BLaER1 treated with 17β-estradiol and CSF1 and Interleukin-3, amounts not matched to agents 10 nM and 100 nM (cell line): ENCODE results near the gene ATP6V1F.

ENCODE experiments used
- H3K27ac ChIP-seq, 11 experiments: shearing (Covaris generic); formaldehyde crosslinking; 2 replicates each; pipeline ENCODE4 v1.8.1; 2022
- H3K27me3 ChIP-seq, 11 experiments: shearing (Covaris generic); formaldehyde crosslinking; 2 replicates each; pipeline ENCODE4 v1.8.1; 2022
- H3K36me3 ChIP-seq, 11 experiments: shearing (Covaris generic); formaldehyde crosslinking; 2 replicates each; pipeline ENCODE4 v1.8.1; 2022
- H3K4me1 ChIP-seq, 10 experiments: shearing (Covaris generic); formaldehyde crosslinking; 2 replicates each; pipeline ENCODE4 v1.8.1; 2022
- H3K4me2 ChIP-seq, 11 experiments: shearing (Covaris generic); formaldehyde crosslinking; 2 replicates each; pipeline ENCODE4 v1.8.1; 2022
- H3K4me3 ChIP-seq, 10 experiments: shearing (Covaris generic); formaldehyde crosslinking; 2 replicates each; pipeline ENCODE4 v1.8.1; 2022
- H3K9ac ChIP-seq, 11 experiments: shearing (Covaris generic); formaldehyde crosslinking; 2 replicates each; pipeline ENCODE4 v1.8.1; 2022
- H3K9me3 ChIP-seq, 11 experiments: shearing (Covaris generic); formaldehyde crosslinking; replicated peaks in 1 of 11; 2 replicates each; pipeline ENCODE4 v1.8.1; 2022
- H4K20me1 ChIP-seq, 11 experiments: shearing (Covaris generic); formaldehyde crosslinking; 2 replicates each; pipeline ENCODE4 v1.8.1; 2022
- Cebpa-rat ChIP-seq, 11 experiments: shearing (Covaris generic); IDR thresholded peaks; 2 replicates each; pipeline ENCODE4 v1.8.1; 2022

Gene ATP6V1F

GRCh38 chr7:128891942-128892269 is 29.2 kb downstream of the ATP6V1F start:
- no peak overlapping the region for H3K4me2 ChIP-seq
- peaks cover 42 to 60% (median 50%) of the 10 kb centered on the region in 11 experiments for H3K27me3 ChIP-seq
- H3K4me1 ChIP-seq, result no peaks in the 10 kb centered on the region; a peak in 1 of 20 replicates
- no peak overlapping the region for H3K9ac ChIP-seq
- no peaks in the 10 kb centered on the region; a peak in 2 of 22 replicates for H4K20me1 ChIP-seq
- peaks cover 0 to 3% (median 0%) of the 10 kb centered on the region in 11 experiments; a peak in 2 of 22 replicates for H3K9me3 ChIP-seq
- H3K4me3 ChIP-seq, result no peak overlapping the region
- no peak for TF ChIP-seq Cebpa-rat (IDR thresholded peaks at IDR 0.05)
- H3K27ac ChIP-seq, result no peak overlapping the region
- H3K36me3 ChIP-seq, result no peaks in the 10 kb centered on the region

DNA sequence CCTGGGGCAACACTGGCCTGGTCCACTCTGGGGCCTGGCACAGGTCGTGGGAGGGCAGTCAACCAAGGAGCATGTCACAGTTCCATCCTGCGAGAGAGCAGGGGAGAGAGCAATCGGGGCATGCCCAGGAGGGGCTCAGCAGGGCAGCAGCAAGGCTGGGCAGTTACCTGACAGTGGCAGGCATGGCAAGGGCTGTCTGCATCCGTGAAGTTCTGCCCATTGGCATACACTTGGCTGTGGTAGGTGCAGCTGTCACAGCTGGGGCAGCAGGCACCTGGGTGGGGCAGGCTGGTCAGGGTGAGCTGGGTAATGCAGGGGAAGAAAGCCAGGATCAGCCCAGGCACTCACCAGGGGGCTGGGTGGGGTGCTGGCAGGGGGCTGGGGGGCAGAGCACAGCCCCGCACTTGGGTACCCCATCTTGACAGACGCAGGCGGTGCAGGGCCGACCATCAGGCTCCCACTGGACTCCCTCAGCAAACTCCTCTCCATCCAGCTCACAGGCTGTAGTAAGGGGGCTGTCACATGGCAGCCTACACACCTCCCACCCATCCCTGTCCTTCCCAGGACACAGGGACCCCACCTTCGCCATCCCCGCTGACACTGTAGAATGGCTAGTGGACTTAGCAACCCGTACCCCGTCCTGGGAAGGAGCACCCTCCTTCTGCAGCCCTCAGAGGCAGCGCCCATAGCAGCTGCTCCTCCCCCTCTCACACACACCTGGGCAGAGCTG is 30.0 kb downstream of the ATP6V1F start:
- no peak overlapping the region for H3K4me2 ChIP-seq
- no peak overlapping the region for H3K4me3 ChIP-seq
- no peak overlapping the region for H3K9ac ChIP-seq
- H4K20me1 ChIP-seq, result no peaks in the 10 kb centered on the region; a peak in 2 of 22 replicates
- H3K27me3 ChIP-seq, result peaks cover 42 to 55% (median 48%) of the 10 kb centered on the region in 11 experiments
- no peak for TF ChIP-seq Cebpa-rat (IDR thresholded peaks at IDR 0.05)
- no peaks in the 10 kb centered on the region for H3K36me3 ChIP-seq
- H3K4me1 ChIP-seq, result no peaks in the 10 kb centered on the region; a peak in 1 of 20 replicates
- no peak overlapping the region for H3K27ac ChIP-seq
- peaks cover 0 to 2% (median 0%) of the 10 kb centered on the region in 11 experiments; a peak in 2 of 22 replicates for H3K9me3 ChIP-seq

DNA sequence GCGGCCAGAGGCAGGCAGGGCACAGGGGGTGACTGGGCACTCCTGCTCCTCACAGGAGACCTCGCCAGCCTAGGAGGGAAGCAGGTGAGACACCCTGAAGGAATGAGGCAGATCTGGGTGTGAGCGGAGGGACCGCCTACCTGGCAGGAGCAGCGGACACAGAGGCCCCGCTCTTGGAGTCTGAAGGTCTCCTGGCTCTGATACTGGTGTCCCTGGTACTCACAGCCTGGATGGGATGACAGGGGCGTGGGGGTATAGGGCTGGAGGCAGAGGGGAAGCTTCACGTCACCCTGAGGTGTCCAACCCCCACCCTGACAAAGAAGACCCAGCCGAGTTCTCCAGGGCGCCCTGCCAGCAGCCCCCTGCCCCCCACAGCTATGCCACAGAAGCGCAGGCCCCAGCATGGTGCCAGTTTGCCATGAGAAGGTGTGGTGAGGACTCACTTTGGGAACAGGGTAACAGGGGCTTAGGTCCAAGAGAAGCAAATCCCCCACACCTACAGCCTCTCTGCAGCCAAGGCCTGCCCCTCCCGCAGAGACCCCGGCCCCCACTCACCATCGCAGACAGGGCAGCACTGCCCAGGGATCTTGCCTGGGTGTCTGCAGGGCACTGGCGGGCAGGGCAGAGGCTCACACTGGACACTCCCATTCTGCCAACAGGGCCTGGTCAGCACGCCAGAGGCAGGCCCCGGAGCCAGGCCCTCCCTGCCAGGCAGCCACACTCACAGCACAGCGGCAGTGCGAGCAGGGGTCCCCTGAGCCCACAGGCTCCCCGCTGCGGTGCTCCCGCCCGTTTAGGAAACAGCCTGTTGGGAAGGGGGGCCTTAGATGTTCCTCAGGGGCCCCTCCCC is 30.8 kb downstream of the ATP6V1F start:
- H3K4me3 ChIP-seq, result no peak overlapping the region
- no peak overlapping the region for H3K9ac ChIP-seq
- peaks cover 35 to 48% (median 40%) of the 10 kb centered on the region in 11 experiments for H3K27me3 ChIP-seq
- no peak overlapping the region for H3K27ac ChIP-seq
- no peak for TF ChIP-seq Cebpa-rat (IDR thresholded peaks at IDR 0.05)
- no peaks in the 10 kb centered on the region; a peak in 2 of 22 replicates for H4K20me1 ChIP-seq
- H3K4me1 ChIP-seq, result no peaks in the 10 kb centered on the region; a peak in 1 of 20 replicates
- no peak overlapping the region for H3K4me2 ChIP-seq
- H3K9me3 ChIP-seq, result peaks cover 5 to 8% (median 6%) of the 10 kb centered on the region in 11 experiments; a peak in 20 of 22 replicates
- no peaks in the 10 kb centered on the region for H3K36me3 ChIP-seq

DNA sequence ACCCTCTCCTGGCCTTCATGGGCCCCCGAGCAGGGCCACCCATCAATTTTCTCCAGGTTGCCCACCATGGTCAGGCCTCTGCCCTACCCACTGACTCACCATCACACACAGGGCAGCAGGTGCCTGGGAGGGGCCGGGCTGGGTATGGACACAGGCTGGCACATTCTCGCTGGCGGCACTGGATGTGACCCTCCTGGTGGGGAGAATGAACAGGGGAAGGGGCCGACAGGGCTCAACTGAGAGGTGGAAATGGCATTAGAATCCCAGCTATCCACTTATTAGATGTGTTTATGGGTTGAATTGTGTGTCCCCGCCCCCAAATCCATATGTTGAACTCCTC is 31.4 kb downstream of the ATP6V1F start:
- Histone ChIP-seq H3K27me3 (peaks cover 29 to 42% (median 34%) of the 10 kb centered on the region in 11 experiments), H3K4me3 (no peak overlapping the region), H3K9me3 (peaks cover 10 to 14% (median 12%) of the 10 kb centered on the region in 11 experiments; a peak in 20 of 22 replicates), H3K36me3 (no peaks in the 10 kb centered on the region), H3K4me1 (no peaks in the 10 kb centered on the region; a peak in 1 of 20 replicates), H4K20me1 (no peaks in the 10 kb centered on the region; a peak in 2 of 22 replicates), H3K9ac (no peak overlapping the region), H3K27ac (no peak overlapping the region), H3K4me2 (no peak overlapping the region)
- no peak for TF ChIP-seq Cebpa-rat (IDR thresholded peaks at IDR 0.05)

- no peak overlapping the region for H3K9ac ChIP-seq
- H3K4me2 ChIP-seq, result no peak overlapping the region
- H3K27ac ChIP-seq, result no peak overlapping the region
- TF ChIP-seq Cebpa-rat (IDR thresholded peaks at IDR 0.05), result no peak
- no peaks in the 10 kb centered on the region for H4K20me1 ChIP-seq
- no peaks in the 10 kb centered on the region for H3K36me3 ChIP-seq
- H3K4me3 ChIP-seq, result no peak overlapping the region
- H3K27me3 ChIP-seq, result peaks cover 17 to 29% (median 21%) of the 10 kb centered on the region in 11 experiments
- no peaks in the 10 kb centered on the region; a peak in 1 of 20 replicates for H3K4me1 ChIP-seq
- H3K9me3 ChIP-seq, result peaks cover 22 to 27% (median 25%) of the 10 kb centered on the region in 11 experiments
Measured at GRCh38 chr7:128895320-128895719, 32.7 kb downstream of the ATP6V1F start.

- no peak overlapping the region for H3K4me3 ChIP-seq
- H3K4me2 ChIP-seq, result no peak overlapping the region
- no peak overlapping the region for H3K9ac ChIP-seq
- peaks cover 25 to 33% (median 28%) of the 10 kb centered on the region in 11 experiments for H3K9me3 ChIP-seq
- no peaks in the 10 kb centered on the region for H3K36me3 ChIP-seq
- no peaks in the 10 kb centered on the region for H3K27me3 ChIP-seq
- H3K4me1 ChIP-seq, result peaks cover 0 to 6% (median 0%) of the 10 kb centered on the region in 10 experiments; a peak in 5 of 20 replicates
- TF ChIP-seq Cebpa-rat (IDR thresholded peaks at IDR 0.05), result no peak
- no peaks in the 10 kb centered on the region for H4K20me1 ChIP-seq
- no peak overlapping the region for H3K27ac ChIP-seq
Measured at GRCh38 chr7:128899392-128899791, 36.7 kb downstream of the ATP6V1F start.

DNA sequence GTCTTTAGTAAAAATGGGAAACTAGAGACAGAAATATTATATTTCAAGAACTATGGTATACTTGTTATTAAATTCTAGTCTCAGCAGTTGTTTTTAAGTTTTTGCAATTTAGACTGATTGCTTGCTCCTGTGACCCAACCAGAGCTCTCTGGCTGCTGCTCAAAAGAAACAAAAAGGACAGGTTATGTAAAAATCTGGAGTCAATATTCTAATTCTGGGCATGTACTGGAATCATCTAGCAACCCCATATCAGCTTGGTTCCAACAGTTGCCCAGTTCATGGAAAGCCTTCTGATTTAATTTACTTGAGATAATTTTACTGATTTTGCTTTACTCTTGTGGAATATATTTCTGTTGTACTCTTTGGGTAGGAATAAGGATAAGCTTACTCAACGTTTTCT is 37.6 kb downstream of the ATP6V1F start:
- TF ChIP-seq Cebpa-rat (IDR thresholded peaks at IDR 0.05), result no peak
- H3K27ac ChIP-seq, result no peak overlapping the region

DNA sequence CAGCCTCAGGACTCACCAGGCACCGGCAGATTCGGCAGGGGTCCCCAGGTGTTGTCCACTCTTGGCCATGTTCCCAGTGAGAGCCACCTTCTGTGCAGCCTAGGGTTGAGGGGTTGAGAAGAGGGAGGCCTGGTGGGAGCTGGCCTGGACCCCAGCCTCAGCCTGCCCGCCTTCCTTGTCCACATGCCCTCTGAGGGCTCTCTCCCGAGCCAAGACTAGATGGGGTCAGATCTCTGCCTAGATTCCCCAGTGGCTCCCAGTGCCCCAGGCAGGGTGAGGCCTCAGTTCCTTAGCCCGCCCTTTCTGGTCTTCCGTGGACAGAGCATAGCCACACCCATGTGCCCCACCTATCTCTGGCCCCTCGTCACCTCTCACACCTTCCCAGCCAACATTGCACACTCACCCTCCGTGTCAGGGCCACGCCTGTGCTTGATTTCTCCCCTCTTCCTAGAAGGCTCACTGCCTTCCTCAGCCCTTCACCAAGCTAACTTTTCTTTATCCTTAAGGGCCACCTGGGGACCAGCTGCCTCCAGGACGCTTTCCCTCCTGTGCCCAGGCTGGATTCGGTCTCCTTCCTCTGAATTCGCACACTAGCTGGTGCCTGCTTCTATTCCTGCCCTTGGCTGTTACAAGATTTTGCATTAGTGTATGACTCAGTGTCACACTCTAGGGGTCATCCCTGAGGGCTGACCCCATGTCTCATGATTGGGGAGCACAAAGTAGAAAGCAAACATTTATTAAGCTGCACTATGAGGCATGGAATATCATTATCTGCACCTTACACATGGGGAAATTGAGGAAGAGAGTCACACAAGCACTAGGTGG is 40.3 kb downstream of the ATP6V1F start:
- Histone ChIP-seq H3K4me3 (no peak overlapping the region), H3K27ac (no peak overlapping the region), H3K9me3 (peaks cover 23 to 31% (median 28%) of the 10 kb centered on the region in 11 experiments), H3K27me3 (no peaks in the 10 kb centered on the region), H3K9ac (peak overlapping the region in 1 of 11 experiments; percentile 32; a peak in 1 of 22 replicates), H3K4me1 (peaks cover 0 to 6% (median 0%) of the 10 kb centered on the region in 10 experiments; a peak in 5 of 20 replicates), H3K36me3 (no peaks in the 10 kb centered on the region), H4K20me1 (no peaks in the 10 kb centered on the region), H3K4me2 (peak overlapping the region in 2 of 11 experiments; percentile 31 to 56; a peak in 3 of 22 replicates)
- TF ChIP-seq Cebpa-rat (IDR thresholded peaks at IDR 0.05), result no peak

More for the DNA sequence above, 37.6 kb downstream of the ATP6V1F start:
- Histone ChIP-seq H3K4me2 (no peak overlapping the region), H3K4me1 (peaks cover 0 to 6% (median 0%) of the 10 kb centered on the region in 10 experiments; a peak in 5 of 20 replicates), H3K36me3 (no peaks in the 10 kb centered on the region), H3K9me3 (peaks cover 25 to 33% (median 28%) of the 10 kb centered on the region in 11 experiments), H3K9ac (no peak overlapping the region), H3K4me3 (no peak overlapping the region), H3K27me3 (no peaks in the 10 kb centered on the region), H4K20me1 (no peaks in the 10 kb centered on the region)
